Measurements from ENCODE around the gene C19orf85.
"Not testable (repeated sequence)": the region's sequence is repeated elsewhere in the genome, so short reads cannot be mapped to it uniquely, and the experiment has no call there.

C19orf85 gene

GRCh38 chr19:55459950-55460657 lies 4.4 kb downstream of the C19orf85 start:
- DNase-seq (ENCODE audit: low read depth in 2 of 2, low spot score in 1 of 2): no peak

- no peak for DNase-seq (ENCODE audit: low read depth in 2 of 2, low spot score in 1 of 2)
These were observed 5.0 kb downstream of the C19orf85 start for GRCh38 chr19:55459551-55459949.

- no peak for DNase-seq (ENCODE audit: low read depth in 2 of 2, low spot score in 1 of 2)
These were observed 6.7 kb downstream of the C19orf85 start for GRCh38 chr19:55457683-55458457.

GRCh38 chr19:55456347-55456746 lies 8.2 kb downstream of the C19orf85 start:
- DNase-seq (ENCODE audit: low read depth in 2 of 2, low spot score in 1 of 2): no peak

- DNase-seq (ENCODE audit: low read depth in 2 of 2, low spot score in 1 of 2): no peak
These were observed 8.8 kb downstream of the C19orf85 start for GRCh38 chr19:55455576-55456235.

- peak in 1 of 2 donors; percentile 28 for DNase-seq (ENCODE audit: low read depth in 2 of 2, low spot score in 1 of 2)
These were observed 9.7 kb downstream of the C19orf85 start for GRCh38 chr19:55454787-55455243.

- no peak for DNase-seq (ENCODE audit: low read depth in 2 of 2, low spot score in 1 of 2)
These were observed 10.9 kb downstream of the C19orf85 start for GRCh38 chr19:55453511-55454260.

- no peak for DNase-seq (ENCODE audit: low read depth in 2 of 2, low spot score in 1 of 2)
These were observed 11.7 kb downstream of the C19orf85 start for GRCh38 chr19:55452749-55453346.

- DNase-seq (ENCODE audit: low read depth in 2 of 2, low spot score in 1 of 2): no peak
These were observed 12.4 kb downstream of the C19orf85 start for GRCh38 chr19:55451965-55452748.

GRCh38 chr19:55451163-55451964 lies 13.2 kb downstream of the C19orf85 start:
- no peak for DNase-seq (ENCODE audit: low read depth in 2 of 2, low spot score in 1 of 2)

- no peak for DNase-seq (ENCODE audit: low read depth in 2 of 2, low spot score in 1 of 2)
These were observed 15.1 kb downstream of the C19orf85 start for GRCh38 chr19:55449469-55449868.

GRCh38 chr19:55448175-55448490 lies 16.4 kb downstream of the C19orf85 start:
- DNase-seq (ENCODE audit: low read depth in 2 of 2, low spot score in 1 of 2): not testable (repeated sequence)

- no peak for DNase-seq (ENCODE audit: low read depth in 2 of 2, low spot score in 1 of 2)
These were observed 17.0 kb downstream of the C19orf85 start for GRCh38 chr19:55447421-55448174.

GRCh38 chr19:55446060-55446459 lies 18.5 kb downstream of the C19orf85 start:
- DNase-seq (ENCODE audit: low read depth in 2 of 2, low spot score in 1 of 2): no peak

GRCh38 chr19:55444646-55445045 lies 19.9 kb downstream of the C19orf85 start:
- DNase-seq (ENCODE audit: low read depth in 2 of 2, low spot score in 1 of 2): no peak

- no peak for DNase-seq (ENCODE audit: low read depth in 2 of 2, low spot score in 1 of 2)
These were observed 20.6 kb downstream of the C19orf85 start for GRCh38 chr19:55443824-55444480.

- no peak for DNase-seq (ENCODE audit: low read depth in 2 of 2, low spot score in 1 of 2)
These were observed 21.3 kb downstream of the C19orf85 start, which contains the start of gene SHISA7 for GRCh38 chr19:55443045-55443823. SHISA7 (minus strand) TSS chr19:55443300; CDS start chr19:55442863, 437 bp downstream.

Data from stimulated activated CD8-positive, alpha-beta memory T cell treated with anti-CD3 and anti-CD28 coated beads, Interleukin-4, amount 100 ng/mL, for 4 hours (primary cell).